ENCODE results near the gene MTHFSD.

MTHFSD gene

DNA sequence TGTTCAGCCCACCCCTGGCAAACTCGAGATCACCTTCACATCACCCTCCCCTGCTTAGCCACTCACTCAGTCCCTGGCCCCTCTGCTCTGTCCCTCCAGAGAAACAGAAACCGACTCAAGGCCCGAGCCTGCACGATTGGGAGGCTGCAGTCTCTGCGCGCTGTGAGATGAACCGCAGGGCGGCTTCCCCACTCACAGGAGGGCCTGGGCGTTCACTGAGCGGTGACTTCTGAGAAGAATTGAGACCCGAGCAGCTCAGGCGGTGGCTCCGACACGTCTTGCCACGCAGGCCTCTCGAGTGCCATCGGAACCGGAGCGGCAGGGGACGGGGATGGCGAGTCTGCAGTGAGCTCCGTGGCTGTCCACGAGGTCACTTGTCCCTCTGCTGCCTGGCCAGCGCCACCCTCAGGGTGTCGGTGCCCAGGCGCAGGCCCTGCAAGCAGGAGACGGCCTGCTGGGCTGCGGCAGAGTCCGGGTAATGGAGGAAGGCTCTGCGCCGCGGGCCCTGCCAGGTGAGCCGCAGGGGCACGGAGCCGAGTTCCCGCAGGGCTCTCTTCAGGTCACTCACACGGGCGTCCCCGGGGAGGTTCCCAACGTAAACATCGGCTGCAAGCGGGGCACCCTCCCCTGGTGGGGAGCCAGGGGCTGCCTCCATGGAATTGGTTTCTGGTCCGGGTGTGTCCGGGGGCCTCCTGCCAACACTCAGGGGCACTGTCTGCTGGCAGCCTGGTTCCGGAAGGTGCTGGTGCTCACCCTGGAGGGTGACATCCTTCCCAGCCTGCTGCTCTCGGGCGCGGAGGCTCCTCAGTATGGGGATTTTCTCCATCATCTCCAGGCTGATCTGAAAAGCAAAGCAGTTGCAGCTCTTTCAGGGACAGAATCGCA, 23.2 kb downstream of the MTHFSD start:
- in situ Hi-C loops (cut with MboI; ENCODE audit: low sequenced_read_pairs): no loop called here

DNA sequence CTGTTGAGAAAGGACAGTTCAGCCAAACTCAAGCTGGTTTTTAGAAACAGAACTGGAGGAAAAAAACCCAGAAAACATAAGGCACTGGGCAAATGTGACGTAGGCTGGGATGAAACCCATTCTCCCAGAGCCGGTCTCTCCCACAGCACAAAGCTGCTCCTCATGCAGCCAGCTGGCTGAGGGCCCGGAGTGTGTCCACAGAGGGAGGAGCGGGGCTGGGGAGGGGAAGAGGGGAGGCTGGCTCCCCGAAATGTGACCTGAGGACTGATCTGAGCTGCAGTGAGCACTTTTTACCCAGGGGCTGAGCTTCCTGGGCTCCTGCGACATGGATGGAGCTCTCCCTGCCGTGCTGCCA, 23.9 kb downstream of the MTHFSD start:
- in situ Hi-C loops (cut with MboI; ENCODE audit: low sequenced_read_pairs): no loop called here

DNA sequence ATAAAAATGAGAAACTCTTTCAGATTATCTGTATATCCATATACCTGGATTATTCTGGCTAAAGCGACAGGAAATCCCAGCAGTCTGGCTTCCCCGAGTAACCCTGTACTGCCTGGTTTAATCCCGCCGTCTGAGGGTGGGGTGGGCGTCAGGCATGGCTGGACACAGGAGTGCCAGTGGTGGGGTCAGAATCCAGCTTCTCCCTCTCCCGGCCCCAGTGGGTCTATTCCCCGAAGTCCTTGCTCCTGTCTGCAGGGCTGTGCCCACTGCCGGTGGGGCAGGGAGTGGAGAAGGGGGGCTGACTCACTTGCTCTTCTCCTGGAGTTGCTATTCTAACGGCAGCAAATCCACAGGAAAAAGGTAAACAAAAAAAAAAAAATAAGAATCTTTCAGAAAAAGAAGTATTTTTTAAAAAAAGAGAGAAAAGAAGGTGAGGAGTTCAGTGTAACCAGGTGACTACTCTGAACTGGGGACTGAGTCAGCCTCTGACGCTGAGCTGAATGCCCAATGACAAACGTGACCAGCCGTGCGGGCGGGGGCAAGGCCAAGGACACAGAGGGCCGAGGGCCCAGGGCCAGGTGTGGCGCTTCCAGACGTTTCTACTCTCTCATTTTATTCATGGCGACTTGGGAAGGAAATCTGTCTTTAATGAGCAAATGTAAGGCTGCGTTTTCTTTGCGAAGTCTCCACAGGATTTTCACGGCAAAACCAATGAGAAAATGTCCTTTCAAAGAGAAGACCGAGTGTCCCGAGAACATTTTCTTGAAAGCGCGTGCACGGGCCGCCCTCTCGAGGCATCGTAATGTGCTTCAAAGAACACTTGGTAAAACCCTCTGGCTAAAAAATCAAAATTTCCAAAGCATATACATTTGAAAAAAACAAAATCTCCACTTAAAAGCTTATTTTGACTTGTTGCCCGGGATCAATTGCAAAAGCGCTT, 24.5 kb downstream of the MTHFSD start:
- in situ Hi-C loops (cut with MboI; ENCODE audit: low sequenced_read_pairs): no loop called here

GRCh38 chr16:86529160-86529559, 25.9 kb downstream of the MTHFSD start:
- in situ Hi-C loops (cut with MboI; ENCODE audit: low sequenced_read_pairs): no loop called here

- in situ Hi-C loops (cut with MboI; ENCODE audit: low sequenced_read_pairs): no loop called here
Measured at GRCh38 chr16:86528061-86528929, 26.7 kb downstream of the MTHFSD start.

DNA sequence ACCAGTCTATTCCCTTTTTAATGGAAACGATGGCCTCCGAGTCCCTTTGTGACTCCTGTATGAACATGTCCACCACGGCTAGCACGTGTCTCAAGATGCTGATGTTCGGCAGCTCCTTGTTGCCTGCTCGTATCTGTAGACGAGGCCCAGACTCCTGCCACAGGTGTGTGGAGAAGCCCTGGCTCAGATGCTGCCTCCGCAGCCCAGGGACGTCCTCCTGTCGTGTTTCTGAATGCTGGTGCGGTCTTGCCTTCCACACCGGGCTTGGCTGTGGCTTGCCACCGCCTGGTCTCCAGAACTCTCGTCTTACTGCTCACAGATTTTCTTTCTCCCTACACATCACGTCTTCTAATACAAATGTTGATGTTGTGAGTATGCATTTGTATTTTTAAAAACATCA, 27.7 kb downstream of the MTHFSD start:
- in situ Hi-C loops (cut with MboI; ENCODE audit: low sequenced_read_pairs): no loop called here

- in situ Hi-C loops (cut with MboI; ENCODE audit: low sequenced_read_pairs): no loop called here
Measured at GRCh38 chr16:86525696-86526095, 29.3 kb downstream of the MTHFSD start.

DNA sequence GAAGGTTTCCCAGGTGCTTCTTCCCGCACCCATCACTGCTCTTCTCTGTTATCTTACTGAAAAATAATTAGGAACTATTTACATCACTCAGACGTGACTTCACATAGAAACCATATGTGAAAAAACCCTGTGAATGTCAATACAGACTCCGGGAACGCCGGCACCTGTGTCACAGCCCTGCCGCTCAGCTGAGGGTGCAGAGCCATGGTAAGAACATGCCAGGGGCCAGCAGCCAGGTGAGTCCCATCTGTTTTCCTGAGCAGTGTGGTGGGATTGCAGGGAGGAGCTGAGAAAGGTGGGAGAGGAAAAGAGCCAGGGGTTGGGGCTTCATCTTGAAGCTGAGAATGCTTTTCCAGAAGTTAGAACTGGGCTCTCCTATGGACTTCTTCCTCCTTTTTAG, 31.0 kb downstream of the MTHFSD start:
- in situ Hi-C loops (cut with MboI; ENCODE audit: low sequenced_read_pairs): loop anchor here (25.0 kb wide), 2 partner anchors 487 to 712 kb away; no protein-coding TSS in a partner anchor

GRCh38 chr16:86523166-86523740, 31.8 kb downstream of the MTHFSD start:
- in situ Hi-C loops (cut with MboI; ENCODE audit: low sequenced_read_pairs): loop anchor here (25.0 kb wide), 2 partner anchors 486 to 711 kb away; no protein-coding TSS in a partner anchor

DNA sequence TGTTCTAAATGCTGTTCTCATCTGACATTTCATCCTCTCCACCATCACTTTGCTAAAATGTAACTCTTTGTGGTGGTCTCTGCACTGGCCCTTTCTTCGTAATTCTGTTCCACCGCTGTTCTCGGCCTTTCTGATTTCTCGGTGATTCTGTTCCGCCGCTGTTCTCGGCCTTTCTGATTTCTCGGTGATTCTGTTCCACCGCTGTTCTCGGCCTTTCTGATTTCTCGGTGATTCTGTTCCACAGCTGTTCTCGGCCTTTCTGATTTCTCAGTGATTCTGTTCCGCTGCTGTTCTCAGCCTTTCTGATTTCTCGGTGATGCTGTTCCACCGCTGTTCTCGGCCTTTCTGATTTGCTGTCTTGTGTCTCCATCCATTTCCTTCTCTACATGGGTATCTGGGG, 32.4 kb downstream of the MTHFSD start:
- in situ Hi-C loops (cut with MboI; ENCODE audit: low sequenced_read_pairs): loop anchor here (25.0 kb wide), 2 partner anchors 485 to 710 kb away; no protein-coding TSS in a partner anchor

GRCh38 chr16:86521236-86522197, 33.5 kb downstream of the MTHFSD start:
- in situ Hi-C loops (cut with MboI; ENCODE audit: low sequenced_read_pairs): loop anchor here (25.0 kb wide), 2 partner anchors 484 to 709 kb away; no protein-coding TSS in a partner anchor

DNA sequence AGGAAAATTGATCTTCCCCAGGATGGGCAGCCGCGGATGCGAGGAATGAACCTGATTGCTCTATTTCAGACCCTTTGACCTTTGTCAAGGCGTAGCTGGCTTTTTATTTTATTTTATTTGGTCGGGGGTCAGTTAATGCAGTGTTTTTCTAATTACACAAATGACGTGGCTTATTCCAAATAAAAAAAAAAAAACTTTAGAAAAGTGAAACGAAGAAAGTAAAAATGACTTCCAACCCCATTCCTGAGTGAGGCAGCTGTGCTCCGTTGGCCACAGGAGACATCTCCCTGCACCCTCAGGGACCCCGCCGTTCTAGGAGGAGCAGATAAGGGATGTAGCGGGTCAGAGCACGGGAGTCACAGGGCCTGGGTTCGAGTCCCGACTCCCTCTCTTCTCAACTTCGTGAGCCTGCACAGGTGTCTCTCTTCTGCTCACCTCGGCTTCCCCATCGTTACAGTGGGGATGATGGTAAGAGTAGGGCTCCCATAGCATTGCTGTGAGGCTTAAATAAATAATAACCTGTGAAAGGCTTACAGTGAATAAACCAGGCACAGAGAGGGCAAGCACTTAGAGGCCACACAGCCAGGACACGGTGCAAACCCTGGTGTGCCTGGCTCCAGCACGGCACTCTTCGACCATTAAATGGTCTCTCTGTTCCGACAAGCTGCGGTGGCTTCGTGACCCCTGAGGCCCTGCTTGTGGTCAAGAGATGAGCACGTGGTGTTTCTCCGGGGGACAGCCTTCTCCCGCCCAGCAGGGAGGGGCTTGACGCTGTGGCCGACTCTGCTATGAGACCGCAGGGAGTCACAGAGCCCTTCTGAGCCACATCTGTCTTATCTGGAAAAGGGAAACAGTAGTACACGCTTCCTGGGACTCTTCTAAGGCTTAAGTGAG, 34.5 kb downstream of the MTHFSD start:
- in situ Hi-C loops (cut with MboI; ENCODE audit: low sequenced_read_pairs): loop anchor here (25.0 kb wide), 2 partner anchors 483 to 708 kb away; no protein-coding TSS in a partner anchor

GRCh38 chr16:86519649-86520316, 35.3 kb downstream of the MTHFSD start:
- in situ Hi-C loops (cut with MboI; ENCODE audit: low sequenced_read_pairs): loop anchor here (25.0 kb wide), 2 partner anchors 482 to 707 kb away; no protein-coding TSS in a partner anchor

GRCh38 chr16:86519007-86519648, 35.9 kb downstream of the MTHFSD start:
- in situ Hi-C loops (cut with MboI; ENCODE audit: low sequenced_read_pairs): loop anchor here (25.0 kb wide), 2 partner anchors 482 to 707 kb away; no protein-coding TSS in a partner anchor

DNA sequence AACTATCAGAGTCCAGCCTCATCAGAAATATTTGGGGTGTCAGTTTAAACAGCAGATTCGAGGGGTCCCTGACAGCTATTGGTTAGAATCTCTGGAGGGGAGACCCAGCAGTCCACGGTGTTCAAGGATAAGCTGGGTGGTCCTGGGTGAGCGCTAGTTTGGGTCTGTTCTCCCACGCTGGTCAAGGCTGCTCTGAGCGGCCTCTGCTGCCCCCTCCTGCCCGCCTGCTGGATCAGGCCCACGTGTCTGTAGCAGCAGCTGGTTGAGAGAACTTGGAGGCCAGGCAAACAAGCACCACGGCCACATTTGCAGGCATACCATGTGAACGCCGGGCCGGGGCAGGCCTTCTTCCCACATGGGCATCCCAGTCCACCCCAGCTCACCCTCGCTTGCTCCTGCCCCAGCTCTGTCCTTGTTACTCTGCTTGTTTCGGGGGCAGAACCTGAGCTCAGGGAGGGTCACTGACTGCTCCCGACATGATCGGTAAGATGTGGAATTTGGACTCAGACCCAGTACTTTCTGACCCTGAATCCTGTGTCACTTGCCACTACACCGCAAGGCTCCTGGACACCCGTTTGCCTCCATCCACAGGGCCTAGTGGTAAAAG, 37.3 kb downstream of the MTHFSD start:
- in situ Hi-C loops (cut with MboI; ENCODE audit: low sequenced_read_pairs): loop anchor here (25.0 kb wide), 2 partner anchors 480 to 705 kb away; no protein-coding TSS in a partner anchor

- in situ Hi-C loops (cut with MboI; ENCODE audit: low sequenced_read_pairs): loop anchor here (25.0 kb wide), 2 partner anchors 480 to 705 kb away; no protein-coding TSS in a partner anchor
Measured at GRCh38 chr16:86517033-86517432, 38.0 kb downstream of the MTHFSD start.

All from HL-60/S4 (cell line).